C4-2B (cell line): ENCODE data around the gene GP5.

ENCODE experiments used
- H3K27ac ChIP-seq: fragments of 450-650 bp; 2 replicates; pipeline ENCODE4 v1.5.1; 2017
- CTCF ChIP-seq: fragments of 450-650 bp; conservative IDR thresholded peaks from 2 replicates; pipeline ENCODE4 v1.5.1; 2017; ENCODE audit warnings: mild to moderate bottlenecking
- ZFX ChIP-seq: fragments of 450-650 bp; IDR thresholded peaks from 2 replicates; pipeline ENCODE4 v1.6.1; 2017

The GP5 gene

GRCh38 chr3:194422188-194422587 lies 23.1 kb upstream of the GP5 start:
- no peak for TF ChIP-seq CTCF
- TF ChIP-seq ZFX, result no peak
- no peak overlapping the region for H3K27ac ChIP-seq

- TF ChIP-seq ZFX, result no peak
- no peak for TF ChIP-seq CTCF
- H3K27ac ChIP-seq, result no peak overlapping the region
These were observed 19.6 kb upstream of the GP5 start for GRCh38 chr3:194418671-194419070.

GRCh38 chr3:194407423-194407822 lies 8.4 kb upstream of the GP5 start:
- no peak overlapping the region for H3K27ac ChIP-seq
- TF ChIP-seq ZFX, result no peak
- no peak for TF ChIP-seq CTCF

- no peak overlapping the region for H3K27ac ChIP-seq
- TF ChIP-seq CTCF (no peak), ZFX (no peak)
These were observed 6.7 kb upstream of the GP5 start for GRCh38 chr3:194405766-194406165.

- TF ChIP-seq CTCF (peak; percentile 92), ZFX (no peak)
- H3K27ac ChIP-seq, result no peak overlapping the region
These were observed 5.5 kb upstream of the GP5 start for GRCh38 chr3:194404365-194405140.

GRCh38 chr3:194401868-194402329 lies 2.8 kb upstream of the GP5 start:
- TF ChIP-seq ZFX, result no peak
- no peak for TF ChIP-seq CTCF
- H3K27ac ChIP-seq, result no peak overlapping the region

- TF ChIP-seq CTCF (no peak), ZFX (no peak)
- H3K27ac ChIP-seq, result no peak overlapping the region
These were observed 2.3 kb upstream of the GP5 start for GRCh38 chr3:194401346-194401745.
